HEK293 (cell line): ENCODE measurements around the gene RAB3C.
"Not testable (repeated sequence)": the region's sequence is repeated elsewhere in the genome, so short reads cannot be mapped to it uniquely, and the experiment has no call there.

Experiments used
- CTCF ChIA-PET: fragments of 350-600 bp; formaldehyde crosslinking; extraction: SDS; loops from one replicate; lab custom pipeline; 2021; ENCODE audit warnings: antibody characterized with exemption; lab: Yijun Ruan, JAX
- POLR2A ChIA-PET: fragments of 300-600 bp; formaldehyde crosslinking; extraction: SDS; loops from one replicate; lab custom pipeline; 2020; ENCODE audit warnings: antibody characterized with exemption, inconsistent platforms; lab: Yijun Ruan, JAX
- H3K27ac ChIP-seq: fragments of 200-500 bp; sonication (Bioruptor generic); 2 replicates; pipeline ENCODE4 v1.5.1; 2014; ENCODE audit warnings: low read depth, low read length, control low read depth, inconsistent platforms; ENCODE audit errors: extremely low read depth
- H3K36me3 ChIP-seq, 2 experiments: fragments of 200-500 bp in 1 of 2; sonication (Bioruptor generic) in 1 of 2; 1 replicate in 1 of 2; 2 replicates in 1 of 2; pipeline ENCODE4 v1.5.1; 2014 to 2017; ENCODE audit warnings: inconsistent platforms in 2 of 2, low read length in 2 of 2; ENCODE audit not compliant: control insufficient read depth in 2 of 2, insufficient read depth in 1 of 2
- H3K4me1 ChIP-seq: fragments of 200-500 bp; sonication (Bioruptor generic); 2 replicates; pipeline ENCODE4 v1.5.1; 2014; ENCODE audit warnings: mild to moderate bottlenecking, low read length, inconsistent platforms; ENCODE audit not compliant: control insufficient read depth, insufficient read depth
- H3K4me3 ChIP-seq: 2 replicates; pipeline ENCODE4 v1.5.1; 2011; ENCODE audit warnings: low read depth, mild to moderate bottlenecking, control low read depth, low read length, moderate library complexity
- H3K9me3 ChIP-seq: fragments of 200-500 bp; sonication (Bioruptor generic); 2 replicates; pipeline ENCODE4 v1.5.1; 2014; ENCODE audit warnings: low read depth, low read length, inconsistent platforms; ENCODE audit not compliant: control insufficient read depth, insufficient read depth
- PATZ1 ChIP-seq: fragments of 450-650 bp; formaldehyde crosslinking; IDR thresholded peaks from 2 replicates; pipeline ENCODE4 v1.5.1; 2016; ENCODE audit warnings: missing biosample characterization, missing genetic modification characterization
- PBX3 ChIP-seq: sonication (generic); formaldehyde crosslinking; IDR thresholded peaks from 2 replicates; pipeline ENCODE4 v1.8.1; 2022; ENCODE audit warnings: mild to moderate bottlenecking, moderate library complexity, missing genetic modification reagents
- SP2 ChIP-seq: fragments of 450-650 bp; formaldehyde crosslinking; IDR thresholded peaks from 2 replicates; pipeline ENCODE4 v1.5.1; 2016; ENCODE audit warnings: missing biosample characterization, missing genetic modification characterization
- ZBTB48 ChIP-seq: fragments of 450-650 bp; formaldehyde crosslinking; IDR thresholded peaks from 2 replicates; pipeline ENCODE4 v1.5.1; 2016; ENCODE audit warnings: missing biosample characterization, missing genetic modification characterization
- ZNF169 ChIP-seq: fragments of 450-650 bp; formaldehyde crosslinking; IDR thresholded peaks from 2 replicates; pipeline ENCODE4 v1.5.1; 2016; ENCODE audit warnings: missing biosample characterization, missing genetic modification characterization
- ZNF211 ChIP-seq: fragments of 450-650 bp; formaldehyde crosslinking; IDR thresholded peaks from 2 replicates; pipeline ENCODE4 v1.5.1; 2016; ENCODE audit warnings: low read depth, missing biosample characterization, missing genetic modification characterization
- ZNF302 ChIP-seq: fragments of 450-650 bp; formaldehyde crosslinking; IDR thresholded peaks from 2 replicates; pipeline ENCODE4 v1.5.1; 2016; ENCODE audit warnings: missing biosample characterization, missing genetic modification characterization, low read depth
- ZNF513 ChIP-seq: fragments of 450-650 bp; IDR thresholded peaks from 2 replicates; pipeline ENCODE4 v1.5.1; 2018; ENCODE audit warnings: missing biosample characterization, missing genetic modification characterization
- ZNF548 ChIP-seq: fragments of 450-650 bp; formaldehyde crosslinking; IDR thresholded peaks from 2 replicates; pipeline ENCODE4 v1.5.1; 2016; ENCODE audit warnings: missing biosample characterization, missing genetic modification characterization
- ZNF585B ChIP-seq: fragments of 450-650 bp; formaldehyde crosslinking; IDR thresholded peaks from 2 replicates; pipeline ENCODE4 v1.5.1; 2016; ENCODE audit warnings: missing biosample characterization, missing genetic modification characterization
- ZNF776 ChIP-seq: fragments of 450-650 bp; formaldehyde crosslinking; IDR thresholded peaks from 2 replicates; pipeline ENCODE4 v1.5.0; 2017; ENCODE audit warnings: missing biosample characterization, missing genetic modification characterization, borderline replicate concordance
- ZSCAN23 ChIP-seq: fragments of 450-650 bp; formaldehyde crosslinking; IDR thresholded peaks from 2 replicates; pipeline ENCODE4 v1.5.1; 2016; ENCODE audit warnings: missing biosample characterization, missing genetic modification characterization
- ZSCAN5A ChIP-seq: fragments of 450-650 bp; formaldehyde crosslinking; IDR thresholded peaks from 2 replicates; pipeline ENCODE4 v1.5.1; 2016; ENCODE audit warnings: missing biosample characterization, missing genetic modification characterization
- ZXDB ChIP-seq: fragments of 450-650 bp; formaldehyde crosslinking; IDR thresholded peaks from 2 replicates; pipeline ENCODE4 v1.5.1; 2016; ENCODE audit warnings: missing biosample characterization, missing genetic modification characterization
- TF ChIP-seq, protein P1 (sequence below): fragments of 450-650 bp; formaldehyde crosslinking; IDR thresholded peaks from 2 replicates; pipeline ENCODE4; 2016; ENCODE audit warnings: missing biosample characterization, missing genetic modification characterization

RAB3C gene

GRCh38 chr5:58551492-58551891 lies 31.4 kb upstream of the RAB3C start (continued):
- TF ChIP-seq ZSCAN5A (tag by site-specific recombination) (no peak), ZNF513 (tag by site-specific recombination) (no peak), PBX3 (CRISPR knock-in tag) (no peak), ZXDB (tag by site-specific recombination) (no peak), ZBTB48 (tag by site-specific recombination) (no peak), SP2 (tag by site-specific recombination) (no peak)
- TF ChIP-seq, protein P1, sequence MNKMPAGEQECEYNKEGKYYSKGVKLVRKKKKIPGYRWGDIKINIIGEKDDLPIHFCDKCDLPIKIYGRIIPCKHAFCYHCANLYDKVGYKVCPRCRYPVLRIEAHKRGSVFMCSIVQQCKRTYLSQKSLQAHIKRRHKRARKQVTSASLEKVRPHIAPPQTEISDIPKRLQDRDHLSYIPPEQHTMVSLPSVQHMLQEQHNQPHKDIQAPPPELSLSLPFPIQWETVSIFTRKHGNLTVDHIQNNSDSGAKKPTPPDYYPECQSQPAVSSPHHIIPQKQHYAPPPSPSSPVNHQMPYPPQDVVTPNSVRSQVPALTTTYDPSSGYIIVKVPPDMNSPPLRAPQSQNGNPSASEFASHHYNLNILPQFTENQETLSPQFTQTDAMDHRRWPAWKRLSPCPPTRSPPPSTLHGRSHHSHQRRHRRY: no peak

DNA sequence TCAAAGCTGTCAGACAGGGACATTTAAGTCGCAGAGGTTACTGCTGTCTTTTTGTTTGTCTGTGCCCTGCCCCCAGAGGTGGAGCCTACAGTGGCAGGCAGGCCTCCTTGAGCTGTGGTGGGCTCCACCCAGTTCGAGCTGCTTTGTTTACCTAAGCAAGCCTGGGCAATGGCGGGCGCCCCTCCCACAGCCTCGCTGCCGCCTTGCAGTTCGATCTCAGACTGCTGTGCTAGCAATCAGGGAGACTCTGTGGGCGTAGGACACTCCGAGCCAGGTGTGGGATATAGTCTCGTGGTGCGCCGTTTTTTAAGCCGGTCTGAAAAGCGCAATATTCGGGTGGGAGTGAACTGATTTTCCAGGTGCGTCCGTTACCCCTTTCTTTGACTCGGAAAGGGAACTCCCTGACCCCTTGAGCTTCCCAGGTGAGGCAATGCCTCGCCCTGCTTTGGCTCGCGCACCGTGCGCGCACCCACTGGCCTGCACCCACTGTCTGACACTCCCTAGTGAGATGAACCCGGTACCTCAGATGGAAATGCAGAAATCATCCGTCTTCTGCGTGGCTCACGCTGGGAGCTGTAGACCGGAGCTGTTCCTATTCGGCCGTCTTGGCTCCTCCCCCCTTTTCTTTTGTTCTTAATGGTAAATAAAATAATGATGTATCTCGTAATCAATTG lies 25.1 kb upstream of the RAB3C start:
- H3K36me3 ChIP-seq, H3K9me3 ChIP-seq, H3K4me3 ChIP-seq, H3K4me1 ChIP-seq, CTCF ChIA-PET, POLR2A ChIA-PET, H3K27ac ChIP-seq: not testable (repeated sequence)

DNA sequence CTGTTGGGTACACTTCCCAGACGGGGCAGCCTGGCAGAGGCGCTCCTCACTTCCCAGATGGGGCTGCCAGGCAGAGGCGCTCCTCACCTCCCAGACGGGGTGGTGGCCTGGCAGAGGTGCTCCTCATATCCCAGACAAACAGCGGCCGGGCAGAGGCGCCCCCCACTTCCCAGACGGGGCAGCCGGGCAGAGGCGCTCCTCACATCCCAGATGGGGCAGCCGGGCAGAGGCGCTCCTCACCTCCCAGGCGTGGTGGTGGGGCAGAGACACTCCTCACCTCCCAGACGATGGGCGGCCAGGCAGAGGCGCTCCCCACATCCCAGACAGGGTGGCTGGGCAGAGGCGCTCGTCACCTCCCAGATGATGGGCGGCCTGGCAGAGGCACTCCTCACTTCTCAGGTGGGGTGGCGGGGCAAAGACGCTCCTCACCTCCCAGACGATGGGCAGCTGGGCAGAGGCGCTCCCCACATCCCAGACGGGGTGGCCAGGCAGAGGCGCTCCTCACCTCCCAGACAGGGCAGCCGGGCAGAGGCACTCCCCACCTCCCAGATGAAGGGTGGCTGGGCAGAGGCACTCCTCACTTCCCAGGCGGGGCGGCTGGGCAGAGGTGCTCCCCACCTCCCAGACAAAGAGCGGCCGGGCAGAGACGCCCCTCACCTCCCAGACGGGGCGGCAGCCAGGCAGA lies 19.7 kb upstream of the RAB3C start:
- POLR2A ChIA-PET, H3K9me3 ChIP-seq, H3K36me3 ChIP-seq, H3K27ac ChIP-seq, H3K4me3 ChIP-seq, H3K4me1 ChIP-seq, CTCF ChIA-PET: not testable (repeated sequence)

DNA sequence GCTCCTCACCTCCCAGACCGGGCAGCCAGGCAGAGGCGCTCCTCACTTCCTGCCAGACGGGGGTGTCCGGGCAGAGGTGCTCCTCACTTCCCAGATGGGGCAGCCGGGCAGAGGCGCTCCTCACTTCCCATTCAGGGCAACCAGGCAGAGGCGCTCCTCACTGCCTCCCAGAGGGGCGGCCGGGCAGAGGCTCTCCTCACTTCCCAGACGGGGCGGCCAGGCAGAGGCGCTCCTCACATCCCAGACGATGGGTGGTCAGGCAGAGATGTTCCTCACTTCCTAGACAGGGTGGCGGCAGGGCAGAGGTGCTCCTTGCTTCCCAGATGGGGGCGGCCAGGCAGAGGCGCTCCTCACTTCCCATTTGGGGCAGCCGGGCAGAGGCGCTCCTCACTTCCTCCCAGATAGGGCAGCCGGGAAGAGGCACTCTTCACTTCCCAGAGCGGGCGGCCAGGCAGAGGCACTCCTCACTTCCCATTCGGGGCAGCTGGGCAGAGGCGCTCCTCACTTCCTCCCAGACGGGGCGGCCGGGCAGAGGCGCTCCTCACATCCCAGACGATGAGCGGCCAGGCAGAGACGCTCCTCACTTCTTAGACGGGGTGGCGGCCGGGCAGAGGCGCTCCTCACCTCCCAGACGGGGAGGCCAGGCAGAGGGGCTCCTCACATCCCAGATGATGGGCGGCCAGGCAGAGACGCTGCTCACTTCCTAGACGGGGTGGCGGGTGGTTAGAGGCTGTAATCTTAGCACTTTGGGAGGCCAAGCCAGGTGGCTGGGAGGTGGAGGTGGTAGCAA lies 18.6 kb upstream of the RAB3C start:
- POLR2A ChIA-PET, H3K9me3 ChIP-seq, H3K4me3 ChIP-seq, H3K4me1 ChIP-seq, CTCF ChIA-PET, H3K27ac ChIP-seq, H3K36me3 ChIP-seq: not testable (repeated sequence)

GRCh38 chr5:58565033-58565432 lies 17.8 kb upstream of the RAB3C start:
- no peaks in the 10 kb centered on the region for H3K9me3 ChIP-seq
- no peaks in the 10 kb centered on the region for H3K36me3 ChIP-seq
- H3K4me1 ChIP-seq: no peaks in the 10 kb centered on the region
- ChIA-PET POLR2A (no interaction called here), CTCF (no interaction called here)
- no peak overlapping the region for H3K4me3 ChIP-seq
- no peak overlapping the region for H3K27ac ChIP-seq
- TF ChIP-seq ZNF585B: no peak
- no peak for TF ChIP-seq ZNF211 (tag by site-specific recombination)
- TF ChIP-seq ZNF776 (tag by site-specific recombination): no peak
- TF ChIP-seq ZNF302 (tag by site-specific recombination): no peak
- no peak for TF ChIP-seq PATZ1 (tag by site-specific recombination)
- no peak for TF ChIP-seq ZNF169 (tag by site-specific recombination)
- TF ChIP-seq ZNF548: no peak
- no peak for TF ChIP-seq ZSCAN23 (tag by site-specific recombination)
